GM12878 (cell line): ENCODE data around the gene CHFR. TPM values are rescaled to one million over a fixed set of nuclear protein-coding genes. Genes with fewer than 3 reads are reported as not detected.

ENCODE experiments used
- ATF7 ChIP-seq: fragments of 450-650 bp; IDR thresholded peaks from 2 replicates; pipeline ENCODE4 v1.6.1; 2016; ENCODE audit warnings: low read depth, mild to moderate bottlenecking
- BMI1 ChIP-seq: fragments of 450-650 bp; IDR thresholded peaks from 2 replicates; pipeline ENCODE4 v1.6.1; 2016; ENCODE audit warnings: mild to moderate bottlenecking, moderate library complexity, borderline replicate concordance
- CEBPB ChIP-seq, 2 experiments: fragments of 150-350 bp in 1 of 2; IDR thresholded peaks; 2 replicates each; pipeline ENCODE4 v1.6.1; 2012 to 2014; ENCODE audit warnings: low read depth in 2 of 2, low read length in 2 of 2, borderline replicate concordance in 1 of 2, inconsistent platforms in 1 of 2
- CHD2 ChIP-seq: IDR thresholded peaks from 2 replicates; pipeline ENCODE4 v1.6.1; 2011; ENCODE audit warnings: low read depth, low read length, improper control_type of control experiment, borderline replicate concordance
- CREB1 ChIP-seq: IDR thresholded peaks from 2 replicates; pipeline ENCODE4 v1.6.1; 2012; ENCODE audit warnings: low read depth, mild to moderate bottlenecking, inconsistent platforms
- EP300 ChIP-seq, 2 experiments: fragments of 150-350 bp in 1 of 2; IDR thresholded peaks; 2 replicates each; pipeline ENCODE4 v1.6.1; 2011 to 2012; ENCODE audit warnings: low read depth in 2 of 2, low read length in 2 of 2, borderline replicate concordance in 1 of 2, improper control_type of control experiment in 1 of 2, inconsistent platforms in 1 of 2; ENCODE audit not compliant: control insufficient read depth in 1 of 2
- HCFC1 ChIP-seq: fragments of 150-350 bp; IDR thresholded peaks from 2 replicates; pipeline ENCODE4 v1.6.1; 2014; ENCODE audit warnings: low read length
- MTA3 ChIP-seq: IDR thresholded peaks from 2 replicates; pipeline ENCODE4 v1.6.1; 2012; ENCODE audit warnings: low read length, inconsistent platforms, borderline replicate concordance
- NFYA ChIP-seq: IDR thresholded peaks from 2 replicates; pipeline ENCODE4 v1.6.1; 2011; ENCODE audit warnings: low read depth, mild to moderate bottlenecking, low read length, improper control_type of control experiment, borderline replicate concordance
- NRF1 ChIP-seq: conservative IDR thresholded peaks from 2 replicates; pipeline ENCODE4 v1.6.1; 2011; ENCODE audit warnings: mild to moderate bottlenecking, low read depth, low read length, improper control_type of control experiment
- PAX8 ChIP-seq: fragments of 450-650 bp; IDR thresholded peaks from 2 replicates; pipeline ENCODE4 v1.6.1; 2017; ENCODE audit warnings: mild to moderate bottlenecking, moderate library complexity
- POLR2AphosphoS5 ChIP-seq: IDR thresholded peaks from 2 replicates; pipeline ENCODE4 v1.6.1; 2011; ENCODE audit warnings: mild to moderate bottlenecking, low read length, inconsistent platforms
- RAD51 ChIP-seq: fragments of 450-650 bp; IDR thresholded peaks from 2 replicates; pipeline ENCODE4 v1.6.1; 2016; ENCODE audit warnings: moderate library complexity, mild to moderate bottlenecking, inconsistent platforms
- SMAD5 ChIP-seq: IDR thresholded peaks from 2 replicates; pipeline ENCODE4 v1.6.1; 2016; ENCODE audit warnings: antibody characterized with exemption, low read depth
- SMC3 ChIP-seq: IDR thresholded peaks from 2 replicates; pipeline ENCODE4 v1.6.1; 2011; ENCODE audit warnings: low read length, improper control_type of control experiment, borderline replicate concordance
- TBL1XR1 ChIP-seq: IDR thresholded peaks from 2 replicates; pipeline ENCODE4 v1.6.1; 2012; ENCODE audit warnings: low read depth, low read length, improper control_type of control experiment
- USF1 ChIP-seq: IDR thresholded peaks from 2 replicates; pipeline ENCODE4 v1.6.1; 2011; ENCODE audit warnings: borderline replicate concordance, low read depth, mild to moderate bottlenecking, moderate library complexity, mixed read lengths, low read length; ENCODE audit not compliant: insufficient read depth; ENCODE audit errors: extremely low read length
- polyA plus RNA-seq, 11 experiments: library from polyadenylated mRNA; depleted of rRNA in 4 of 11; unstranded in 6 of 11; stranded (reverse) in 5 of 11; fragments of >200 nt; fragmentation: Nextera tagmentation in 4 of 11; fragmentation: Illumina TruSeq in 1 of 11; extraction: Ambion mirVana in 4 of 11; extraction: Trizol in 1 of 11; gene quantifications; 1 replicate in 1 of 11; 2 replicates in 10 of 11; pipeline versions ENCODE4 v1.2.1 to v1.2.3, GENCODE V29; 2011 to 2016; ENCODE audit warnings: inconsistent platforms in 2 of 11, missing spikeins in 2 of 11, low read depth in 1 of 11
- total RNA-seq, 4 experiments: library from RNA; depleted of rRNA in 3 of 4; stranded (reverse); fragments of >200 nt in 3 of 4; fragmentation: Illumina TruSeq in 1 of 4; extraction: Trizol in 1 of 4; gene quantifications; 2 replicates each; pipeline versions ENCODE4 v1.2.1 to v1.2.3, GENCODE V29; 2013 to 2021
- TF ChIP-seq, protein P1 (sequence below), 3 experiments: IDR thresholded peaks in 2 of 3; conservative IDR thresholded peaks in 1 of 3; 2 replicates each; pipeline ENCODE4 v1.5.1; 2011; ENCODE audit warnings: low read depth in 3 of 3, low read length in 3 of 3, mild to moderate bottlenecking in 3 of 3, control low read depth in 2 of 3, moderate library complexity in 2 of 3, inconsistent platforms in 1 of 3, mixed read lengths in 1 of 3; ENCODE audit not compliant: control insufficient read depth in 2 of 3, insufficient read depth in 1 of 3; ENCODE audit errors: extremely low read depth in 1 of 3
- TF ChIP-seq, protein P2 (sequence below): fragments of 450-650 bp; IDR thresholded peaks from 2 replicates; pipeline ENCODE4 v1.6.1; 2014; ENCODE audit warnings: mild to moderate bottlenecking
- TF ChIP-seq, protein P3 (sequence below): fragments of 450-650 bp; IDR thresholded peaks from 2 replicates; pipeline ENCODE4 v1.6.1; 2017; ENCODE audit warnings: mild to moderate bottlenecking, low read depth, inconsistent platforms; ENCODE audit not compliant: poor library complexity, severe bottlenecking

Gene CHFR
- total and polyA plus RNA-seq, 10 of the 15 experiments (the other 5 are each of a cell fraction or from before 2014, with no cell fraction given): 1.1 to 49.4 (median 34.4) TPM

DNA sequence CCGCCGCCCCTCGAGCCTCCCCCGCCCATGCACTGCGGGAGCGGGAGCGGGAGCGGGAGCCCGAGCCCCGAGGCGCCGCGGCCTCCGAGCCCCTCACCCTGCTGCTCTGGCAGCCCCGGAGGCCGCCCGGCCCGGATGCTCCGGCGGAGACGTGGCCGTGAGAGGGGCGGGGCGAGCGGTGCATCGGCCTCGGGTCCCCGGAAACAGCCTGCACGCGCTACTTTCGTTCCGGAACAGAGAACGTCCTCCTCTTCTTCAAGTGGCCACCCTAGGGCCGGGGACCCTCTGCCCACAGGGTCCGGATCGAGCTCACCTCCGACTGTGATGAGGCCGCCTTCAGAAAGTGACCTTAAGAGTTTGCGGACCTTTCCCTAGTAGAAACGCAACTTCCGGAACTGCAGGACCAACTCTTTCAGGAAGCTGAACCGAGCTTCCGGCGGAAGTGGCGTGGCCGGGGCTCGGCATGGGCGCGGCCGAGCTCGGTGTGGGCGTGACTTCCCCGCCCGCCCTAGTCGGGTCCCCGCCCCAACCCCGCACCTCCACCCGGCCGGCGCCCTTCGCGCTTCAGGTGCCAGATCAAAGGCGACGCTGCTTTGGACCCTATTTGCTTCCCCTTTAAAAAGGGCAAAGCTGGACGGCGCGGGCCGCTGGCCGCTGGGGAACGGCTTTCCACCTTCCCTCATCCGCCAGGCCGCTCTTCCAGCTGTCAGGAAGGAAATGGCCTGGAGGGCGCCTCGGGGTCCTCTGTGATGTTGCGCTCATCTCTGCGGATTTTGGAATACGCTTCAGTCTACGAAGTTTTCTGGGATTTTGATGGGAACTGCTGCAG is 58.5 kb downstream of the CHFR start, which contains the start of gene GOLGA3 (continued):
- peak; percentile 57; the same call in 1 of the 2 replicates for TF ChIP-seq CHD2
- TF ChIP-seq USF1: no peak
- TF ChIP-seq CEBPB (IDR thresholded peaks at IDR 0.05; ENCODE audit: borderline replicate concordance in 1 of 2, low read depth in 2 of 2, low read length in 2 of 2): no peak
- TF ChIP-seq SMAD5: peak; percentile 37; the same call in 1 of the 2 replicates
- no peak for TF ChIP-seq EP300 (IDR thresholded peaks at IDR 0.05; ENCODE audit: borderline replicate concordance in 1 of 2, control insufficient read depth in 1 of 2, low read depth in 2 of 2, low read length in 2 of 2)
- no peak for TF ChIP-seq BMI1
- TF ChIP-seq, protein P1, sequence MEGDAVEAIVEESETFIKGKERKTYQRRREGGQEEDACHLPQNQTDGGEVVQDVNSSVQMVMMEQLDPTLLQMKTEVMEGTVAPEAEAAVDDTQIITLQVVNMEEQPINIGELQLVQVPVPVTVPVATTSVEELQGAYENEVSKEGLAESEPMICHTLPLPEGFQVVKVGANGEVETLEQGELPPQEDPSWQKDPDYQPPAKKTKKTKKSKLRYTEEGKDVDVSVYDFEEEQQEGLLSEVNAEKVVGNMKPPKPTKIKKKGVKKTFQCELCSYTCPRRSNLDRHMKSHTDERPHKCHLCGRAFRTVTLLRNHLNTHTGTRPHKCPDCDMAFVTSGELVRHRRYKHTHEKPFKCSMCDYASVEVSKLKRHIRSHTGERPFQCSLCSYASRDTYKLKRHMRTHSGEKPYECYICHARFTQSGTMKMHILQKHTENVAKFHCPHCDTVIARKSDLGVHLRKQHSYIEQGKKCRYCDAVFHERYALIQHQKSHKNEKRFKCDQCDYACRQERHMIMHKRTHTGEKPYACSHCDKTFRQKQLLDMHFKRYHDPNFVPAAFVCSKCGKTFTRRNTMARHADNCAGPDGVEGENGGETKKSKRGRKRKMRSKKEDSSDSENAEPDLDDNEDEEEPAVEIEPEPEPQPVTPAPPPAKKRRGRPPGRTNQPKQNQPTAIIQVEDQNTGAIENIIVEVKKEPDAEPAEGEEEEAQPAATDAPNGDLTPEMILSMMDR (IDR thresholded peaks at IDR 0.05 in 2 of 3, conservative IDR thresholded peaks at IDR 0.05 in 1 of 3; ENCODE audit: control insufficient read depth in 2 of 3, extremely low read depth in 1 of 3, insufficient read depth in 1 of 3, low read depth in 3 of 3, low read length in 3 of 3): no peak
- peak; percentile 63 for TF ChIP-seq ATF7
- TF ChIP-seq MTA3: no peak
- no peak for TF ChIP-seq NFYA
- no peak for TF ChIP-seq PAX8
- no peak for TF ChIP-seq RAD51
- TF ChIP-seq, protein P2, sequence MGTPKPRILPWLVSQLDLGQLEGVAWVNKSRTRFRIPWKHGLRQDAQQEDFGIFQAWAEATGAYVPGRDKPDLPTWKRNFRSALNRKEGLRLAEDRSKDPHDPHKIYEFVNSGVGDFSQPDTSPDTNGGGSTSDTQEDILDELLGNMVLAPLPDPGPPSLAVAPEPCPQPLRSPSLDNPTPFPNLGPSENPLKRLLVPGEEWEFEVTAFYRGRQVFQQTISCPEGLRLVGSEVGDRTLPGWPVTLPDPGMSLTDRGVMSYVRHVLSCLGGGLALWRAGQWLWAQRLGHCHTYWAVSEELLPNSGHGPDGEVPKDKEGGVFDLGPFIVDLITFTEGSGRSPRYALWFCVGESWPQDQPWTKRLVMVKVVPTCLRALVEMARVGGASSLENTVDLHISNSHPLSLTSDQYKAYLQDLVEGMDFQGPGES: peak; percentile 76
- peak; percentile 42 for TF ChIP-seq TBL1XR1
- 0 out of 2 replicates have a peak, but pooled peaks have one; percentile 3 for TF ChIP-seq SMC3
- TF ChIP-seq POLR2AphosphoS5: peak; percentile 67; the same call in 1 of the 2 replicates
- no peak for TF ChIP-seq NRF1
- TF ChIP-seq, protein P3, sequence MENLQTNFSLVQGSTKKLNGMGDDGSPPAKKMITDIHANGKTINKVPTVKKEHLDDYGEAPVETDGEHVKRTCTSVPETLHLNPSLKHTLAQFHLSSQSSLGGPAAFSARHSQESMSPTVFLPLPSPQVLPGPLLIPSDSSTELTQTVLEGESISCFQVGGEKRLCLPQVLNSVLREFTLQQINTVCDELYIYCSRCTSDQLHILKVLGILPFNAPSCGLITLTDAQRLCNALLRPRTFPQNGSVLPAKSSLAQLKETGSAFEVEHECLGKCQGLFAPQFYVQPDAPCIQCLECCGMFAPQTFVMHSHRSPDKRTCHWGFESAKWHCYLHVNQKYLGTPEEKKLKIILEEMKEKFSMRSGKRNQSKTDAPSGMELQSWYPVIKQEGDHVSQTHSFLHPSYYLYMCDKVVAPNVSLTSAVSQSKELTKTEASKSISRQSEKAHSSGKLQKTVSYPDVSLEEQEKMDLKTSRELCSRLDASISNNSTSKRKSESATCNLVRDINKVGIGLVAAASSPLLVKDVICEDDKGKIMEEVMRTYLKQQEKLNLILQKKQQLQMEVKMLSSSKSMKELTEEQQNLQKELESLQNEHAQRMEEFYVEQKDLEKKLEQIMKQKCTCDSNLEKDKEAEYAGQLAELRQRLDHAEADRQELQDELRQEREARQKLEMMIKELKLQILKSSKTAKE: peak; percentile 79
- peak; percentile 84 for TF ChIP-seq CREB1
- TF ChIP-seq HCFC1: peak; percentile 88
